HL-60 (cell line): Measurements from ENCODE around the gene ITGAV.
A peak's percentile ranks its signal among the peaks of the same experiment; 100 is the strongest.

Source experiments
- DNase-seq, 2 experiments: peaks; one replicate each; pipeline ENCODE4 v3.0.0-alpha.2; 2010 to 2020; ENCODE audit warnings: low read depth in 1 of 2, low spot score in 1 of 2
- H3K27ac ChIP-seq: fragments of 250-450 bp; sonication (Bioruptor Pico); replicated peaks from 2 replicates; pipeline ENCODE4 v1.5.1; 2020; ENCODE audit warnings: mild to moderate bottlenecking, moderate library complexity
- H3K27me3 ChIP-seq: fragments of 250-450 bp; sonication (Bioruptor Pico); 2 replicates; pipeline ENCODE4 v1.5.1; 2021; ENCODE audit warnings: mild to moderate bottlenecking, moderate library complexity; ENCODE audit not compliant: insufficient read depth, poor library complexity, severe bottlenecking
- H3K4me3 ChIP-seq: replicated peaks from 2 replicates; pipeline ENCODE4 v1.5.1; 2011; ENCODE audit warnings: mild to moderate bottlenecking, control low read depth, low read length; ENCODE audit not compliant: insufficient read depth
- GABPA ChIP-seq: IDR thresholded peaks from 2 replicates; pipeline ENCODE4 v1.6.1; 2012; ENCODE audit warnings: low read depth
- POLR2AphosphoS5 ChIP-seq: IDR thresholded peaks from 2 replicates; pipeline ENCODE4 v1.6.1; 2012; ENCODE audit warnings: low read depth
- SPI1 ChIP-seq: IDR thresholded peaks from 2 replicates; pipeline ENCODE4 v1.6.1; 2012; ENCODE audit warnings: low read depth, mild to moderate bottlenecking, borderline replicate concordance
- TF ChIP-seq, protein P1 (sequence below): IDR thresholded peaks from 2 replicates; pipeline ENCODE4 v1.6.1; 2012; ENCODE audit warnings: low read depth; ENCODE audit not compliant: insufficient replicate concordance
- TF ChIP-seq, protein P2 (sequence below): IDR thresholded peaks from one replicate; pipeline ENCODE4 v1.5.1; 2011; ENCODE audit warnings: low read length, control low read depth, inconsistent platforms; ENCODE audit not compliant: insufficient read depth

Gene ITGAV

DNA sequence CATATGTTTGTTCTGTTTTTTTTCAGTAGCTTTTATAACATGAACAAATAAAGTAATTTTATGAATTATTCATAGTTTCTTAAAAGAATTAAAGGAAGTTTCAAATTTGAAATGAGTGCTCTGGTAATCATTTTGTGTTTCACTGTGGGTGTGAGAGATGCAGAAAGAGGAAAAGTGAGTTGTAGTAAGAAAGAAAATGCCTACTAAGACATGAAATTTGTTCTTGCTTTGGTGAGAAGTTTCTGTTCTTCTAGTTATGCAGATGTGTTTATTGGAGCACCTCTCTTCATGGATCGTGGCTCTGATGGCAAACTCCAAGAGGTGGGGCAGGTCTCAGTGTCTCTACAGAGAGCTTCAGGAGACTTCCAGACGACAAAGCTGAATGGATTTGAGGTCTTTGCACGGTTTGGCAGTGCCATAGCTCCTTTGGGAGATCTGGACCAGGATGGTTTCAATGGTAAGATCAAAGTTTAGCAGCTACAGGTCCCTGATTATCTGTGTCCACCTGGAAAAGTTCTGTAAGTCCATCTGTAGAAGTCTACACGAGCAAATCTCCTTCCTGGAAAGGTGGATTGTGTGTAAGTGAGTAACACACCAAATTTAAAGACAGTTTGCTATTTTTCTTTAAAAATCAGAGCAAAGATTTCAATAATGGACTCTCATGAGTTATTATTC lies 51.4 kb downstream of the ITGAV start:
- Histone ChIP-seq H3K27ac (no peak overlapping the region), H3K27me3 (no peaks in the 10 kb centered on the region), H3K4me3 (no peak overlapping the region)
- no peak for DNase-seq
- TF ChIP-seq POLR2AphosphoS5 (no peak), SPI1 (no peak), GABPA (no peak)
- TF ChIP-seq, protein P1, sequence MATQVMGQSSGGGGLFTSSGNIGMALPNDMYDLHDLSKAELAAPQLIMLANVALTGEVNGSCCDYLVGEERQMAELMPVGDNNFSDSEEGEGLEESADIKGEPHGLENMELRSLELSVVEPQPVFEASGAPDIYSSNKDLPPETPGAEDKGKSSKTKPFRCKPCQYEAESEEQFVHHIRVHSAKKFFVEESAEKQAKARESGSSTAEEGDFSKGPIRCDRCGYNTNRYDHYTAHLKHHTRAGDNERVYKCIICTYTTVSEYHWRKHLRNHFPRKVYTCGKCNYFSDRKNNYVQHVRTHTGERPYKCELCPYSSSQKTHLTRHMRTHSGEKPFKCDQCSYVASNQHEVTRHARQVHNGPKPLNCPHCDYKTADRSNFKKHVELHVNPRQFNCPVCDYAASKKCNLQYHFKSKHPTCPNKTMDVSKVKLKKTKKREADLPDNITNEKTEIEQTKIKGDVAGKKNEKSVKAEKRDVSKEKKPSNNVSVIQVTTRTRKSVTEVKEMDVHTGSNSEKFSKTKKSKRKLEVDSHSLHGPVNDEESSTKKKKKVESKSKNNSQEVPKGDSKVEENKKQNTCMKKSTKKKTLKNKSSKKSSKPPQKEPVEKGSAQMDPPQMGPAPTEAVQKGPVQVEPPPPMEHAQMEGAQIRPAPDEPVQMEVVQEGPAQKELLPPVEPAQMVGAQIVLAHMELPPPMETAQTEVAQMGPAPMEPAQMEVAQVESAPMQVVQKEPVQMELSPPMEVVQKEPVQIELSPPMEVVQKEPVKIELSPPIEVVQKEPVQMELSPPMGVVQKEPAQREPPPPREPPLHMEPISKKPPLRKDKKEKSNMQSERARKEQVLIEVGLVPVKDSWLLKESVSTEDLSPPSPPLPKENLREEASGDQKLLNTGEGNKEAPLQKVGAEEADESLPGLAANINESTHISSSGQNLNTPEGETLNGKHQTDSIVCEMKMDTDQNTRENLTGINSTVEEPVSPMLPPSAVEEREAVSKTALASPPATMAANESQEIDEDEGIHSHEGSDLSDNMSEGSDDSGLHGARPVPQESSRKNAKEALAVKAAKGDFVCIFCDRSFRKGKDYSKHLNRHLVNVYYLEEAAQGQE = no peak
- TF ChIP-seq, protein P2, sequence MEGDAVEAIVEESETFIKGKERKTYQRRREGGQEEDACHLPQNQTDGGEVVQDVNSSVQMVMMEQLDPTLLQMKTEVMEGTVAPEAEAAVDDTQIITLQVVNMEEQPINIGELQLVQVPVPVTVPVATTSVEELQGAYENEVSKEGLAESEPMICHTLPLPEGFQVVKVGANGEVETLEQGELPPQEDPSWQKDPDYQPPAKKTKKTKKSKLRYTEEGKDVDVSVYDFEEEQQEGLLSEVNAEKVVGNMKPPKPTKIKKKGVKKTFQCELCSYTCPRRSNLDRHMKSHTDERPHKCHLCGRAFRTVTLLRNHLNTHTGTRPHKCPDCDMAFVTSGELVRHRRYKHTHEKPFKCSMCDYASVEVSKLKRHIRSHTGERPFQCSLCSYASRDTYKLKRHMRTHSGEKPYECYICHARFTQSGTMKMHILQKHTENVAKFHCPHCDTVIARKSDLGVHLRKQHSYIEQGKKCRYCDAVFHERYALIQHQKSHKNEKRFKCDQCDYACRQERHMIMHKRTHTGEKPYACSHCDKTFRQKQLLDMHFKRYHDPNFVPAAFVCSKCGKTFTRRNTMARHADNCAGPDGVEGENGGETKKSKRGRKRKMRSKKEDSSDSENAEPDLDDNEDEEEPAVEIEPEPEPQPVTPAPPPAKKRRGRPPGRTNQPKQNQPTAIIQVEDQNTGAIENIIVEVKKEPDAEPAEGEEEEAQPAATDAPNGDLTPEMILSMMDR = no peak

DNA sequence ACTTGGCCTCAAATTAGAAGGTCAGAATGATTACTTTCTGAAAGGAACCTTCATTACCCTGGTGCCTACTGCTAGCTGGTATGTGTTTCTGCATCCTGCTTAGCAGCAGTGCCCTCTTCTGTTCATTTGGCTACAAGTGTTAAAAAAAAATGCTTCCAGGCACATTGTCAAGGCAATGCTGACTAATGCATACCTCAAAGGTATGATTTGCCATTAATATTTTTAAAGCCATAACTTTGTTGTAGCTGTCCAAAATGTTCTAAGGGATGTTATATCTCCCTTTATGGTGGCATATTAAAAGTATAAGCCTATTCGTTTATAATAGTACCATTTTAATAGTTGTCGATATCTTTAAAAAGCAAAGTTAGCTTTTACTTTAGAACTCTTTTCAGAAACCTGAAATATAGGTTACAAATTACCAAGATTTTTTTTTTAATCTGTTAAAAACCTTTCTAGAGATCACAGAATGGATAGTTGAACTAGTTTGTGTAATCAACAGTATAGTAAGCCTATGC lies 52.0 kb downstream of the ITGAV start:
- TF ChIP-seq, protein P2 = peak; percentile 47
- TF ChIP-seq POLR2AphosphoS5 (no peak), SPI1 (no peak), GABPA (no peak)
- no peak overlapping the region for H3K27ac ChIP-seq
- H3K27me3 ChIP-seq = no peaks in the 10 kb centered on the region
- H3K4me3 ChIP-seq = no peak overlapping the region
- DNase-seq = peak; percentile 11 to 45

DNA sequence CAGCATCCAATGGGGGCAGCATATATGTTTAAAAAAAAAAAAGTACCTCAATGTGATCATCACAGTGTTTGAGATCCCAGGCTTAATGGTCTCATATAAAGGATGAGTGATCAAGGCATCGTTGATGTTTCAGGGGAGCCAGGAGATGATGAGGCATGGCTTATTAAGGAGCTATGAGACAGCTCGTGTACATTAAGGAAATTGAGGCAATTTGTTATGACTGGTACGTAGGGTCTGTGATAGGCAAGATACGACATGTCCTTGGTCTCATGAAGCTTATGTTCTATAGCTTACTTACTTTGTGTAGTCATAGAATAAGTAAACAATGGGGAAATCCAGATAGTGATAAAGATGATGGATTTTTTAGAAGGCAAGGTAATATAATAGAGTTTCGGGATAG lies 54.9 kb downstream of the ITGAV start:
- Histone ChIP-seq H3K27ac (no peak overlapping the region), H3K4me3 (no peak overlapping the region), H3K27me3 (no peaks in the 10 kb centered on the region)
- TF ChIP-seq SPI1 = no peak
- TF ChIP-seq GABPA = no peak
- TF ChIP-seq, protein P1 = no peak
- DNase-seq = no peak

DNA sequence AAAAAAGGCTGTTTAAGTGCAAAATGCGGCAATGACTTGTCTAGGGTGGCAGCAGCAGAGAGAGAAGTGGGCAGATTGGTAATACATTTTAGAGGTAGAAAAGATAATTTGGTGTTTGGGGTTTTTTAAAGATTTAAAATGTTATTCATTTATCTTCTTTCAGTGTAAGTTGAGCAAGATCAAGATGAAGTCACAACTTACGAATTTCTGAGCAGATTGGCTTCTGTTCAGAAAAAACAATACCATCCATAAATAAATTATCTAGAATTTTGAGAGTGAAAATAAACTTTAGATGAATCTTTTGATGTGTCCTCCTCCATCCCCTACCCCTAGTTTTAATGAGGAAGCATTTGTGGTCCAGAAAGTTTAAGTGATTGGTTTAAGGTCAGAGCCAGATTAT lies 56.1 kb downstream of the ITGAV start:
- H3K27ac ChIP-seq = no peak overlapping the region
- no peaks in the 10 kb centered on the region for H3K27me3 ChIP-seq
- DNase-seq = no peak
- no peak overlapping the region for H3K4me3 ChIP-seq
- TF ChIP-seq GABPA = no peak
- TF ChIP-seq, protein P1 = no peak
- TF ChIP-seq POLR2AphosphoS5 = no peak
- TF ChIP-seq, protein P2 = no peak
- no peak for TF ChIP-seq SPI1
